Measurements from ENCODE around the gene ESM1. TPM values are rescaled to one million over a fixed set of nuclear protein-coding genes. Genes with fewer than 3 reads are reported as not detected.

ESM1 gene
- total and polyA plus RNA-seq, 4 donors: 1.1 to 3.9 (median 1.4) TPM

DNA sequence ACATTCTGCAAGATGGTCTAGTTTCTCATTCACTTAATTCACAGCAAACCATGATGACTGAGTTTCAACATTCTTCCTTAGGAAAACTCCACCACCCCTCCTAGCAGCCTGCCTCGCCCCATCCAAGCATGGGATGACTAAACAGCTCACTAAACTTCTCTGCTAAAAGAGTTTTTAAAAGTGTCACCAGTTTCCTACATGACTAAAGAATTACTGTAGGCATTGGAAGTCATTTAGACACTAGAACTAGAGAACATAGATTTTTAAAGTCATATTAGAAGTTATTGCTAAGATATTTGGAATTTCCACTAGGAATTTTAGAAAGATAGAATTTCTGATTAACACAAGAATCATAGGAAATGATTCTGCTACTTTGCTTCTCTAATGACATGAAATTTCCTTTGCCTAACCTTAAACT is 5.5 kb upstream of the ESM1 start:
- Histone ChIP-seq H3K9me3 (ENCODE audit: control insufficient read depth, insufficient read depth, low read length) (no peaks in the 10 kb centered on the region), H3K27ac (ENCODE audit: low read depth, low read length) (no peak overlapping the region), H3K36me3 (ENCODE audit: control insufficient read depth, insufficient read depth, low read length) (no peaks in the 10 kb centered on the region), H3K4me1 (ENCODE audit: control insufficient read depth, insufficient read depth, low read length) (no peaks in the 10 kb centered on the region), H3K27me3 (ENCODE audit: control insufficient read depth, insufficient read depth, low read length) (no peaks in the 10 kb centered on the region), H3K4me3 (ENCODE audit: low read depth, low read length) (no peak overlapping the region)
- no CpG with 5 or more reads among the region's 1 CpG for WGBS (ENCODE audit: insufficient coverage)
- DNase-seq (ENCODE audit: low read depth in 4 of 6, low spot score in 6 of 6): no peak

DNA sequence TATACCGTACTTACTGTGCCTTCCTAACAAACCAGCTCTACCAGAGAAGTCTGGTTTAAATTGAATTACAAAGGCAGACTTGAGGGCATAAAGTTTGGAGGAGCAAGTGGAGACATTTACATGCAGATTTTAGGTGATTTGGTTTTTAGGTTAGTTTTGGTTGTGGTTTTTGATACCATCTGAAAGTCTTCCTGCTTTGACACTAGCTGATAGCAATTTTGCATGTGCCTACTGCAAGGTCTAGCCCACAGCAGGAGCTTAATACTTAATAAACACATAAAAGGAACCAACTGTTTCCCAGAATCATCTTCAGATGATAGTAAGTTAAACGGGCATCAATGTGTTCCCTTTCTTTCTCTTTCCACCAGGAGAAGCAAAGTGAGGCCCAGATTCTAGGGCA is 3.4 kb upstream of the ESM1 start:
- WGBS (ENCODE audit: insufficient coverage): no CpG with 5 or more reads among the region's 2 CpGs
- no peaks in the 10 kb centered on the region for H3K36me3 ChIP-seq (ENCODE audit: control insufficient read depth, insufficient read depth, low read length)
- H3K27ac ChIP-seq (ENCODE audit: low read depth, low read length): no peak overlapping the region
- H3K4me1 ChIP-seq (ENCODE audit: control insufficient read depth, insufficient read depth, low read length): no peaks in the 10 kb centered on the region
- H3K27me3 ChIP-seq (ENCODE audit: control insufficient read depth, insufficient read depth, low read length): no peaks in the 10 kb centered on the region
- H3K9me3 ChIP-seq (ENCODE audit: control insufficient read depth, insufficient read depth, low read length): no peaks in the 10 kb centered on the region
- no peak overlapping the region for H3K4me3 ChIP-seq (ENCODE audit: low read depth, low read length)
- no peak for DNase-seq (ENCODE audit: low read depth in 4 of 6, low spot score in 6 of 6)

DNA sequence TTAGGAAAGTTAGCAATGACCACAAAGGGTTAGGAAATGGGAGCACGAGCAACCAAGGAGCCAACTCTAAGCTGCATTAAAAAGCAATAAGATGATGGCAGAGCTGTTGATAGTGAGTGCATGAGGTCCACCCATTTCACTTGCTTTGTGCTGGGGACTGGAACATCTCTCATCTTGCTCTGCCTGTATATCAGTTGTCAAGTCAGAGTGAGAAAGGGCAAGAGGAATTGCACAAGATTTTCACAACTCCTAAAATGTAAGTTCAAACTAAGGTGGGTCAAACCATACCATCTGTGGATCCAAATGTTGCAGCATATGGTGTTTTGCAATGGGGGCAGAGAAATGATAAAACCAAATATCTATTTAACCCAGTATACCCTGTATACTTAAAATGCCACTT is 2.8 kb upstream of the ESM1 start:
- no peak for DNase-seq (ENCODE audit: low read depth in 4 of 6, low spot score in 6 of 6)
- Histone ChIP-seq H3K36me3 (ENCODE audit: control insufficient read depth, insufficient read depth, low read length) (no peaks in the 10 kb centered on the region), H3K9me3 (ENCODE audit: control insufficient read depth, insufficient read depth, low read length) (no peaks in the 10 kb centered on the region), H3K27ac (ENCODE audit: low read depth, low read length) (no peak overlapping the region), H3K27me3 (ENCODE audit: control insufficient read depth, insufficient read depth, low read length) (no peaks in the 10 kb centered on the region), H3K4me1 (ENCODE audit: control insufficient read depth, insufficient read depth, low read length) (no peaks in the 10 kb centered on the region), H3K4me3 (ENCODE audit: low read depth, low read length) (no peak overlapping the region)
- WGBS (ENCODE audit: insufficient coverage): 86% methylated on average over 1 of the region's 1 CpG

DNA sequence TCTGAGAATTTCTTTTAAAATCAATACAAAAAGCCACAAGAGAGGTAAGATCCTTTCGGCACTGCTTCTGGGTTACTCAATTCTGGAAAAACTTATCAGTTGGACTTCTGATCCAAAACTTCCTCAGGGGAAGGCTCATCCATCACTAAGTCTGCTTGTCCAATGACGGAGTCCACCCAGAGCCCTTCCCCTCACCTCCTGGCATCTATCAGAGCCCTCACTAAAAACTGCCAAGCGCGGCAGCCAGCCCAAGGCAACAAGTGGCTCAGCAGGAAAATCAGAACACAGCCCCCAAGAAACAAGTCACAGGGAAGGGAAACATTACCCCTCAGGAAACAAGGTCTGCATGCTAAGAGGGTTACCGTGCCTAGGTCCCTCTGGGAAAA is 869 bp upstream of the ESM1 start:
- H3K36me3 ChIP-seq (ENCODE audit: control insufficient read depth, insufficient read depth, low read length): no peaks in the 10 kb centered on the region
- 78% methylated on average over 2 of the region's 5 CpGs for WGBS (ENCODE audit: insufficient coverage)
- H3K4me1 ChIP-seq (ENCODE audit: control insufficient read depth, insufficient read depth, low read length): no peaks in the 10 kb centered on the region
- no peak for DNase-seq (ENCODE audit: low read depth in 4 of 6, low spot score in 6 of 6)
- H3K9me3 ChIP-seq (ENCODE audit: control insufficient read depth, insufficient read depth, low read length): no peaks in the 10 kb centered on the region
- H3K4me3 ChIP-seq (ENCODE audit: low read depth, low read length): no peak overlapping the region
- H3K27me3 ChIP-seq (ENCODE audit: control insufficient read depth, insufficient read depth, low read length): no peaks in the 10 kb centered on the region
- no peak overlapping the region for H3K27ac ChIP-seq (ENCODE audit: low read depth, low read length)

DNA sequence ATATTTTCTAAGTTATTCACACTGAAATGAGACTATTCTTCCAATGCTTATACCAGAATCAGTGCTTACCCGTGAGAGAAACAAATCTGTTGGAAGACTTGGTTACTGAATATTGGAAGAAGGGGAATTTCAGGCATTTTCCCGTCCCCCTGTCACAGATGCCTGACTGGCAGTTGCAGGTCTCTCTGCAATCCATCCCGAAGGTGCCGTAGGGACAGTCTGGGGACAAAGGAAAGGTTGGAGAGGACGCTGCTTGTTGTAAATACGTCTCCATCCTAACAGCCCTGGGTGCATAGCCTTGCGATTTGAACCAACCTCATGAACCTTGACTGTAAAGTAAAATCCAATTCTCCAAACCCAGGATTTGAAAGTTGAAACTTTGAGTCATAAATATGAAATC is 3.5 kb downstream of the ESM1 start:
- no peaks in the 10 kb centered on the region for H3K27me3 ChIP-seq (ENCODE audit: control insufficient read depth, insufficient read depth, low read length)
- no peaks in the 10 kb centered on the region for H3K4me1 ChIP-seq (ENCODE audit: control insufficient read depth, insufficient read depth, low read length)
- WGBS (ENCODE audit: insufficient coverage): 44% methylated on average over 3 of the region's 7 CpGs
- no peak overlapping the region for H3K27ac ChIP-seq (ENCODE audit: low read depth, low read length)
- no peaks in the 10 kb centered on the region for H3K9me3 ChIP-seq (ENCODE audit: control insufficient read depth, insufficient read depth, low read length)
- no peak overlapping the region for H3K4me3 ChIP-seq (ENCODE audit: low read depth, low read length)
- no peak for DNase-seq (ENCODE audit: low read depth in 4 of 6, low spot score in 6 of 6)
- H3K36me3 ChIP-seq (ENCODE audit: control insufficient read depth, insufficient read depth, low read length): no peaks in the 10 kb centered on the region

DNA sequence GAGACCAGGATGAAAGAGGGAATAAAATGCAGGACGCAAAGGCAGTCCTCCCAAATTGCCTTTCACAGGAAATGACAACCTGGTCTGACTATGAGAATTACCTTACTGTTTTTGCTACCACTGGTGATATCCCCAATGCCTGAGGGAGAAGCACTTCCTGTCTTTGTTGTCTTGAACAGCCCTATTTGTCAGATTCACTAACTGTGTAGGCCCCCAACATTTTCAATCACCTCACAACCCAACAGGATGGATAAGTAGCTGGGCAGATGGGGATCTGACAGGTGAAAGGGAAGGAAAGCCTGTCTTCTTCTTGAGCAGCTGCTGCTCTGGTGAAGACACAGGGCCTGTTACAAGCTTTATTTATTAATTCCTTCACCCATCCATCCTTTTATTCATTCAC is 9.7 kb downstream of the ESM1 start:
- no peak overlapping the region for H3K27ac ChIP-seq (ENCODE audit: low read depth, low read length)
- H3K27me3 ChIP-seq (ENCODE audit: control insufficient read depth, insufficient read depth, low read length): no peaks in the 10 kb centered on the region
- no peaks in the 10 kb centered on the region for H3K4me1 ChIP-seq (ENCODE audit: control insufficient read depth, insufficient read depth, low read length)
- H3K36me3 ChIP-seq (ENCODE audit: control insufficient read depth, insufficient read depth, low read length): no peaks in the 10 kb centered on the region
- no peaks in the 10 kb centered on the region for H3K9me3 ChIP-seq (ENCODE audit: control insufficient read depth, insufficient read depth, low read length)
- WGBS (ENCODE audit: insufficient coverage): no CpG with 5 or more reads among the region's 1 CpG
- no peak for DNase-seq (ENCODE audit: low read depth in 4 of 6, low spot score in 6 of 6)
- H3K4me3 ChIP-seq (ENCODE audit: low read depth, low read length): no peak overlapping the region

DNA sequence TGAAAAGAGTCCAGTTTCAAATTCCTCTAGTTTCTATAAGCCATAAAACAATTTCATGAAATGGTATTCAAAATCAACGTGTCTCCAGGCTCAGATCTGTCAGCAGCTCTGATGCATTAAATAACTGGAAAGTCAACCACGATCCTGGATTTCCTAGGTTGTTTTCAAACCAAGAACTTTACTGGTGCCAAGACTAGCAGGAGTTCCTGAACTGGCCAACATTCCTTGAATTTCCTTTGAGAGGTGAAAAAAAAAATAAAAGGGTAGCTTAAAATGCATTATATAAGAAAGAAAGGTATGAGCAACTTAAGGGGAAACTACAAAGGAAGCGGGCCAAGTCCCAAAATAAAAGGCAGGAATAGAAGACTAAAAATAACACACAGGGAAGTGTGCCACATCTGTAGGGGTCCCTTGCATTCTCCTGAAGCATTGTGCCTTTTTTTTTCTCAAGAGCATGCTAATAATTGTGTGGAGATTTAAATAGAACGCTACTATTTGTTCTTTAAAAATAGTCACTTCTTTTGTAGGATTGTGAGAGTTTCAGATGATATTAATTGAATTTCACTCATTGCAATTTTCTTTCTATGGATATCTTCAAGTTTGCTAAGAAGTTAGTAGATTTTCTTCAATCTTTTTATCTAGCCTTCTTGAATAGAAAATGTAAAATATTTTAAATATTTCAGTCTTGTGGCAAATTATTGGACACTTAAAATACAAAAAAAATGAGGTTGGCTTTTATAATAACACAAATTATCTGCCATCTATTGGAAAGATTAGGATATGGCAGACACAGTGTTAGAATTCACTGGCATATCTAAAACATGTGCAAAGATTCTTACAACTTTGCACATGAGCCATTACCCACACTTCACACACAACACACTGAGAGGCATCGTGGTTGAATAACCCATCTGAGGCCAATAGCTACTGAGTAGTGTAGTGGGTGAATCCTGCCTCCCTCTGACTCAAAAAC is 15.3 kb downstream of the ESM1 start:
- Histone ChIP-seq H3K27me3 (ENCODE audit: control insufficient read depth, insufficient read depth, low read length) (no peaks in the 10 kb centered on the region), H3K27ac (ENCODE audit: low read depth, low read length) (no peak overlapping the region), H3K4me1 (ENCODE audit: control insufficient read depth, insufficient read depth, low read length) (no peaks in the 10 kb centered on the region), H3K4me3 (ENCODE audit: low read depth, low read length) (no peak overlapping the region), H3K9me3 (ENCODE audit: control insufficient read depth, insufficient read depth, low read length) (no peaks in the 10 kb centered on the region), H3K36me3 (ENCODE audit: control insufficient read depth, insufficient read depth, low read length) (no peaks in the 10 kb centered on the region)
- 71% methylated on average over 3 of the region's 5 CpGs for WGBS (ENCODE audit: insufficient coverage)
- no peak for DNase-seq (ENCODE audit: low read depth in 4 of 6, low spot score in 6 of 6)

DNA sequence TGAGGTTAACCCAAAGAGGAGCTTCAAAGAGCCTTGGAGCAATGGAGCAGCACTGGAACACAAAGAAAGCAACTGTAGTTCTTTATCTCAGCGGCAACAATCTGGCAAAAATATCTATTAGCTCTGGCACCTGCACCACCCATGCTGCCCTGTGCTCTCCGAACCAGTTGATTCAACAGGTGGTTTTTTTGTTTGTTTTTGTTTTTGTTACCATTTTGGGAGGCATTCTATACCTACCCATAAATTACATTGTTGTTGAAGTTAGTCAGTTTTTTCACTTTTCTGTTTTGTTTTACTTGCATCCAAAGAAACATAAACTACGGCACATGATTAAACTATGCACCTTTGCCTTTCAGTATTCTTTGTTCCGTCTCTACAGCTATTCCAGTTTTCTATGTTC is 16.2 kb downstream of the ESM1 start:
- Histone ChIP-seq H3K9me3 (ENCODE audit: control insufficient read depth, insufficient read depth, low read length) (no peaks in the 10 kb centered on the region), H3K4me1 (ENCODE audit: control insufficient read depth, insufficient read depth, low read length) (no peaks in the 10 kb centered on the region), H3K4me3 (ENCODE audit: low read depth, low read length) (no peak overlapping the region), H3K27me3 (ENCODE audit: control insufficient read depth, insufficient read depth, low read length) (no peaks in the 10 kb centered on the region), H3K27ac (ENCODE audit: low read depth, low read length) (no peak overlapping the region), H3K36me3 (ENCODE audit: control insufficient read depth, insufficient read depth, low read length) (no peaks in the 10 kb centered on the region)
- 94% methylated on average over 2 of the region's 4 CpGs for WGBS (ENCODE audit: insufficient coverage)
- no peak for DNase-seq (ENCODE audit: low read depth in 4 of 6, low spot score in 6 of 6)

DNA sequence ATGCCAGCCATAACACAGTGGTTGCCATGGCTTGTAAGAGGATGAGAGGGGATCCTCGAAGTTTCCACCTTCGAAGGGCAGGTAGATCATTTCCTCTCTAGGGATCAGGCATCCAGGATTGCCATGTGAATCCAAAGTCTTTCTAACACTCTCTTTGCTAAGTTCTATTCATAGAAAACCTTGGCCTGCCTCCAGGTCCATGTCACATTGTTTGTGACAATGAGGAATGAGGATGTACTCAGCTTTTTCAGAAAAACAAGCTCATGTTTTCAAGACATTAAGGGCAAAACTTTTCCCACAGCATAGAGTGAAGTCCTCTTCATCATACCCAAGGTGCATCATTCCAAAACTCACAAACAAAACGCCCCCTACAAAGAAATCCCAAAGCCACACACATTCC is 19.6 kb downstream of the ESM1 start:
- Histone ChIP-seq H3K36me3 (ENCODE audit: control insufficient read depth, insufficient read depth, low read length) (no peaks in the 10 kb centered on the region), H3K9me3 (ENCODE audit: control insufficient read depth, insufficient read depth, low read length) (no peaks in the 10 kb centered on the region), H3K4me3 (ENCODE audit: low read depth, low read length) (no peak overlapping the region), H3K27me3 (ENCODE audit: control insufficient read depth, insufficient read depth, low read length) (no peaks in the 10 kb centered on the region), H3K27ac (ENCODE audit: low read depth, low read length) (no peak overlapping the region), H3K4me1 (ENCODE audit: control insufficient read depth, insufficient read depth, low read length) (no peaks in the 10 kb centered on the region)
- 50% methylated on average over 1 of the region's 3 CpGs for WGBS (ENCODE audit: insufficient coverage)
- DNase-seq (ENCODE audit: low read depth in 4 of 6, low spot score in 6 of 6): no peak

DNA sequence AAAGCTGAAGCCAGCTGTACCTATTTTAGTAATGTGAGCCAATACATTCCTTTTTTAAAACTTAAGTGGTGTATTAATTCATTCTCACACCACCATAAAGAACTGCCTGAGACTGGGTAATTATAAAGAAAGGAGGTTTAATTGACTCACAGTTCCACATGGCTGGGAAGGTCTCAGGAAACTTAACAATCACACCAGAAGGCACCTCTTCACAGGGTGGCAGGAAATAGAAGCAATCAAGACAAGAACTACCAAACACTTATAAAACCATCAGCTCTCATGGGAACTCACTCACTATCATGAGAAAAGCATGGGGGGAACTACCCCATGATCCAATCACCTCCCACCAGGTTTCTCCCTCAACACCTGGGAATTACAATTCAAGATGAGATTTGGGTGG is 21.0 kb downstream of the ESM1 start:
- Histone ChIP-seq H3K36me3 (ENCODE audit: control insufficient read depth, insufficient read depth, low read length) (no peaks in the 10 kb centered on the region), H3K9me3 (ENCODE audit: control insufficient read depth, insufficient read depth, low read length) (no peaks in the 10 kb centered on the region), H3K4me1 (ENCODE audit: control insufficient read depth, insufficient read depth, low read length) (no peaks in the 10 kb centered on the region), H3K27me3 (ENCODE audit: control insufficient read depth, insufficient read depth, low read length) (no peaks in the 10 kb centered on the region), H3K4me3 (ENCODE audit: low read depth, low read length) (no peak overlapping the region), H3K27ac (ENCODE audit: low read depth, low read length) (no peak overlapping the region)
- DNase-seq (ENCODE audit: low read depth in 4 of 6, low spot score in 6 of 6): no peak

All from spinal cord (tissue), 10 donors.